GM12878 (cell line): ENCODE results near the gene CRMP1. TPM values are rescaled to one million over a fixed set of nuclear protein-coding genes. Genes with fewer than 3 reads are reported as not detected.

Source experiments
- ATAC-seq: fragments of 200-7000 bp; cut with Tn5 transposase; 3 replicates; pipeline ENCODE4 v1.9.1; 2020; ENCODE audit warnings: mild to moderate bottlenecking, moderate library complexity
- BruUV-seq: library from RNA; stranded (reverse); fragments of 400-500 nt; replicated peaks from 2 replicates; lab custom pipeline; 2021; lab: Mats Ljungman, UMichigan
- CTCF ChIA-PET: fragments of 300-600 bp; sonication (Branson Sonifier 250); formaldehyde crosslinking; extraction: SDS; loops from one replicate; lab custom pipeline; 2021; ENCODE audit warnings: inconsistent platforms; lab: Yijun Ruan, JAX
- POLR2A ChIA-PET: fragments of 350-600 bp; formaldehyde crosslinking; extraction: SDS; loops from one replicate; lab custom pipeline; 2021; ENCODE audit warnings: inconsistent platforms; lab: Charles Lee
- RAD21 ChIA-PET: fragments of 300-600 bp; sonication (Branson Sonifier 250); formaldehyde crosslinking; loops from one replicate; lab custom pipeline; 2023; ENCODE audit warnings: antibody characterized with exemption; ENCODE audit not compliant: unreplicated experiment; lab: Charles Lee
- SMC1A ChIA-PET: fragments of 300-600 bp; sonication (Branson Sonifier 250); formaldehyde crosslinking; loops from one replicate; lab custom pipeline; 2023; ENCODE audit not compliant: unreplicated experiment, uncharacterized antibody; lab: Charles Lee
- DNase-seq: peaks from one replicate; pipeline ENCODE4 v3.0.0-alpha.2; 2011; ENCODE audit warnings: low read depth, low spot score
- FAIRE-seq: peaks from 3 replicates; lab custom pipeline; 2011; peaks lifted over from hg19 to GRCh38; lab: Jason Lieb, UNC
- H2AFZ ChIP-seq: 2 replicates; pipeline ENCODE4 v1.6.0; 2011; ENCODE audit warnings: low read depth, low read length, control low read depth; ENCODE audit not compliant: control insufficient read depth
- H3K27ac ChIP-seq: 2 replicates; pipeline ENCODE4 v1.5.1; 2011; ENCODE audit warnings: control low read depth; ENCODE audit not compliant: control insufficient read depth, insufficient read depth
- H3K27me3 ChIP-seq, 2 experiments: replicated peaks in 1 of 2; 2 replicates each; pipeline versions ENCODE4 v1.6.0 to v1.6.1; 2011; ENCODE audit warnings: low read length in 1 of 2; ENCODE audit not compliant: control insufficient read depth in 2 of 2, insufficient read depth in 2 of 2
- H3K36me3 ChIP-seq, 2 experiments: 2 replicates each; pipeline ENCODE4 v1.5.1; 2011; ENCODE audit warnings: low read length in 1 of 2; ENCODE audit not compliant: control insufficient read depth in 2 of 2, insufficient read depth in 2 of 2
- H3K4me1 ChIP-seq: 2 replicates; pipeline ENCODE4 v1.6.1; 2011; ENCODE audit warnings: mild to moderate bottlenecking, low read length, moderate library complexity, mixed read lengths; ENCODE audit not compliant: control insufficient read depth, insufficient read depth
- H3K4me2 ChIP-seq: 2 replicates; pipeline ENCODE4 v1.6.0; 2011; ENCODE audit warnings: control low read depth; ENCODE audit not compliant: control insufficient read depth, insufficient read depth
- H3K4me3 ChIP-seq: fragments of 200-600 bp; sonication (generic); 2 replicates; pipeline ENCODE4 v1.5.1; 2016
- H3K79me2 ChIP-seq: 2 replicates; pipeline ENCODE4 v1.6.0; 2011; ENCODE audit warnings: low read length; ENCODE audit not compliant: control insufficient read depth, insufficient read depth
- H3K9ac ChIP-seq: 2 replicates; pipeline ENCODE4 v1.8.0; 2011; ENCODE audit warnings: low read length, control low read depth, mixed read lengths; ENCODE audit not compliant: control insufficient read depth, insufficient read depth
- H3K9me3 ChIP-seq: replicated peaks from 3 replicates; pipeline ENCODE4 v1.5.1; 2011; ENCODE audit warnings: mild to moderate bottlenecking, low read length; ENCODE audit not compliant: control insufficient read depth, insufficient read depth
- H4K20me1 ChIP-seq: 2 replicates; pipeline ENCODE4 v1.6.0; 2011; ENCODE audit not compliant: control insufficient read depth, insufficient read depth
- CREM ChIP-seq: IDR thresholded peaks from 2 replicates; pipeline ENCODE4 v1.6.1; 2014; ENCODE audit warnings: antibody characterized with exemption, low read depth
- HDGF ChIP-seq: fragments of 450-650 bp; IDR thresholded peaks from 2 replicates; pipeline ENCODE4 v1.6.1; 2016; ENCODE audit warnings: antibody characterized with exemption
- IRF5 ChIP-seq: fragments of 450-650 bp; IDR thresholded peaks from 2 replicates; pipeline ENCODE4 v1.6.1; 2017; ENCODE audit warnings: borderline replicate concordance
- NR2C2 ChIP-seq: IDR thresholded peaks from 2 replicates; pipeline ENCODE4 v1.6.1; 2011; ENCODE audit warnings: borderline replicate concordance, low read depth; ENCODE audit not compliant: control insufficient read depth, insufficient read length
- RCOR1 ChIP-seq: conservative IDR thresholded peaks from 2 replicates; pipeline ENCODE4 v1.6.1; 2012; ENCODE audit warnings: low read depth, low read length, improper control_type of control experiment
- SMARCA5 ChIP-seq: fragments of 450-650 bp; IDR thresholded peaks from 2 replicates; pipeline ENCODE4 v1.6.1; 2017; ENCODE audit warnings: mild to moderate bottlenecking
- SMC3 ChIP-seq: IDR thresholded peaks from 2 replicates; pipeline ENCODE4 v1.6.1; 2011; ENCODE audit warnings: low read length, improper control_type of control experiment, borderline replicate concordance
- ZNF24 ChIP-seq: fragments of 450-650 bp; IDR thresholded peaks from 2 replicates; pipeline ENCODE4 v1.6.1; 2017; ENCODE audit warnings: antibody characterized with exemption, mild to moderate bottlenecking
- WGBS: methylation state at CpG from one replicate; pipeline ENCODE4 v1.1.6; 2016; ENCODE audit warnings: low lambda C conversion rate; ENCODE audit not compliant: insufficient replicate concordance, insufficient coverage; ENCODE audit errors: missing lambda C conversion rate; 5-methylcytosine and 5-hydroxymethylcytosine counted together
- in situ Hi-C: fragments of 300-500 bp; cut with MboI; formaldehyde crosslinking; loops from 9 replicates; pipeline ENCODE4 v1.14.3; 2018; ENCODE audit warnings: mixed read lengths
- intact Hi-C: fragments of 100-400 bp; cut with micrococcal nuclease; formaldehyde crosslinking; loops from one replicate; pipeline ENCODE4 v1.14.2; 2022; ENCODE audit not compliant: unreplicated experiment
- polyA plus RNA-seq, 11 experiments: library from polyadenylated mRNA; depleted of rRNA in 4 of 11; unstranded in 6 of 11; stranded (reverse) in 5 of 11; fragments of >200 nt; fragmentation: Nextera tagmentation in 4 of 11; fragmentation: Illumina TruSeq in 1 of 11; extraction: Ambion mirVana in 4 of 11; extraction: Trizol in 1 of 11; gene quantifications; 1 replicate in 1 of 11; 2 replicates in 10 of 11; pipeline versions ENCODE4 v1.2.1 to v1.2.3, GENCODE V29; 2011 to 2016; ENCODE audit warnings: inconsistent platforms in 2 of 11, missing spikeins in 2 of 11, low read depth in 1 of 11
- total RNA-seq, 4 experiments: library from RNA; depleted of rRNA in 3 of 4; stranded (reverse); fragments of >200 nt in 3 of 4; fragmentation: Illumina TruSeq in 1 of 4; extraction: Trizol in 1 of 4; gene quantifications; 2 replicates each; pipeline versions ENCODE4 v1.2.1 to v1.2.3, GENCODE V29; 2013 to 2021

Gene CRMP1
- total and polyA plus RNA-seq, 10 of the 15 experiments (the other 5 are each of a cell fraction or from before 2014, with no cell fraction given), result 0.03 to 1.4 (median 0.12) TPM; not detected in 2

- POLR2A ChIA-PET, result no interaction called here
- no TSS peak for BruUV-seq
- FAIRE-seq (no peak), DNase-seq (no peak), ATAC-seq (no peak)
- H3K4me1 ChIP-seq, result no peaks in the 10 kb centered on the region
- TF ChIP-seq HDGF, result no peak
- TF ChIP-seq IRF5, result no peak
- TF ChIP-seq RCOR1, result no peak
- TF ChIP-seq SMARCA5, result no peak
- TF ChIP-seq SMC3, result no peak
- no peak for TF ChIP-seq ZNF24
- TF ChIP-seq NR2C2, result no peak
- in situ Hi-C loops, result no loop called here
- H3K27me3 ChIP-seq, result no peaks in the 10 kb centered on the region
- H3K79me2 ChIP-seq, result no peaks in the 10 kb centered on the region
- WGBS, result 43% methylated on average over 9 of the region's 10 CpGs
- SMC1A ChIA-PET, result no interaction called here
- H3K4me2 ChIP-seq, result no peak overlapping the region
- H2AFZ ChIP-seq, result no peak overlapping the region
- no peak overlapping the region for H3K9ac ChIP-seq
- H3K27ac ChIP-seq, result no peak overlapping the region
- no peak overlapping the region for H3K4me3 ChIP-seq
- H4K20me1 ChIP-seq, result no peaks in the 10 kb centered on the region
- CTCF ChIA-PET, result interaction anchor here (1.6 kb wide), 1 partner anchor 12 kb away, joined by 5 read pairs; no protein-coding TSS in a partner anchor
- RAD21 ChIA-PET, result no interaction called here
- H3K9me3 ChIP-seq, result no peaks in the 10 kb centered on the region
- intact Hi-C loops, result no loop called here
- peaks cover 0 to 2% of the 10 kb centered on the region in 2 experiments; a peak in 3 of 4 replicates for H3K36me3 ChIP-seq
Observed at GRCh38 chr4:5800496-5800895, 92.4 kb downstream of the CRMP1 start.

- in situ Hi-C loops, result loop anchor here (10.0 kb wide), 1 partner anchor 405 kb away; no protein-coding TSS in a partner anchor
- H3K79me2 ChIP-seq, result no peaks in the 10 kb centered on the region
- H3K9me3 ChIP-seq, result no peaks in the 10 kb centered on the region
- intact Hi-C loops, result no loop called here
- CTCF ChIA-PET, result interaction anchor here (1.6 kb wide), 1 partner anchor 13 kb away, joined by 5 read pairs; no protein-coding TSS in a partner anchor
- peaks cover 0 to 2% of the 10 kb centered on the region in 2 experiments; a peak in 3 of 4 replicates for H3K36me3 ChIP-seq
- POLR2A ChIA-PET, result no interaction called here
- RAD21 ChIA-PET, result no interaction called here
- no peak for FAIRE-seq
- no peaks in the 10 kb centered on the region for H3K27me3 ChIP-seq
- H3K4me1 ChIP-seq, result no peaks in the 10 kb centered on the region
- no peak for ATAC-seq
- SMC1A ChIA-PET, result no interaction called here
- DNase-seq, result no peak
- no peaks in the 10 kb centered on the region for H4K20me1 ChIP-seq
- H2AFZ ChIP-seq, result no peak overlapping the region
- H3K4me2 ChIP-seq, result no peak overlapping the region
- H3K9ac ChIP-seq, result no peak overlapping the region
- 26% methylated on average over 11 of the region's 11 CpGs for WGBS
- no peak overlapping the region for H3K4me3 ChIP-seq
- no peak overlapping the region for H3K27ac ChIP-seq
- no TSS peak for BruUV-seq
- TF ChIP-seq CREM, result no peak
Observed at GRCh38 chr4:5799406-5799805, 93.5 kb downstream of the CRMP1 start.
